Activated CD8-positive, alpha-beta T cell treated with anti-CD3 and anti-CD28 coated beads, Interleukin-2, amount 10 ng/mL, durations not matched to agents 7 days and 5 days (primary cell): ENCODE results near the gene PACSIN3. TPM values are rescaled to one million over a fixed set of nuclear protein-coding genes. Genes with fewer than 3 reads are reported as not detected.

Source experiments
- ATAC-seq: fragments of 150-1000 bp; cut with Tn5 transposase; one replicate; pipeline ENCODE4 v1.10.0; 2021; ENCODE audit warnings: moderate library complexity
- CTCF ChIA-PET: fragments of 350-600 bp; sonication (Branson Sonifier 250); formaldehyde crosslinking; loops from one replicate; lab custom pipeline; 2021; ENCODE audit warnings: antibody characterized with exemption; lab: Charles Lee
- POLR2A ChIA-PET: fragments of 350-600 bp; sonication (Branson Sonifier 250); formaldehyde crosslinking; loops from one replicate; lab custom pipeline; 2021; ENCODE audit warnings: antibody characterized with exemption; lab: Charles Lee
- DNase-seq: peaks from one replicate; pipeline ENCODE4 v3.0.0-alpha.2; 2020
- H3K27ac Mint-ChIP-seq: one replicate; pipeline ENCODE4 v1.8.0; 2021; ENCODE audit warnings: mild to moderate bottlenecking, mixed read lengths
- H3K27me3 Mint-ChIP-seq: one replicate; pipeline ENCODE4 v1.8.0; 2021; ENCODE audit warnings: low read depth, mixed read lengths
- H3K36me3 Mint-ChIP-seq: one replicate; pipeline ENCODE4 v1.8.0; 2021; ENCODE audit warnings: low read depth, mixed read lengths
- H3K4me1 Mint-ChIP-seq: one replicate; pipeline ENCODE4 v1.8.0; 2021; ENCODE audit warnings: low read depth, mixed read lengths
- H3K4me3 Mint-ChIP-seq: one replicate; pipeline ENCODE4 v1.8.0; 2021; ENCODE audit warnings: mild to moderate bottlenecking, mixed read lengths
- H3K9me3 Mint-ChIP-seq: one replicate; pipeline ENCODE4 v1.8.0; 2022; ENCODE audit warnings: mixed read lengths; ENCODE audit not compliant: insufficient read depth
- total RNA-seq, 2 experiments: library from RNA; stranded (reverse); gene quantifications; one replicate each; pipeline ENCODE4 v1.2.3, GENCODE V29; 2021

PACSIN3 gene
- total RNA-seq, 2 experiments from 2014 or later = 2.0 to 2.1 TPM

- ChIA-PET CTCF (interaction anchor here (0.9 to 4.8 kb wide), 7 partner anchors 11 to 278 kb away, joined by 3 to 54 read pairs (median 8); partner anchors contain the start of genes ACP2, DDB2 and NR1H3), POLR2A (interaction anchor here (0.6 to 3.0 kb wide), 2 partner anchors 39 to 60 kb away, joined by 3 to 29 read pairs; partner anchors contain the start of gene DDB2)
- DNase-seq (peak; percentile 97), ATAC-seq (peak; percentile 97)
- Mint-ChIP-seq H3K36me3 (peaks cover 26% of the 10 kb centered on the region), H3K9me3 (no peaks in the 10 kb centered on the region), H3K27ac (peak within 1 kb of the TSS; percentile 99), H3K4me1 (peaks cover 45% of the 10 kb centered on the region), H3K27me3 (no peaks in the 10 kb centered on the region), H3K4me3 (peak within 1 kb of the TSS; percentile 97)
Observed at GRCh38 chr11:47176328-47177228, 9.7 kb downstream of the PACSIN3 start, which contains the start of gene ARFGAP2. Gene ARFGAP2, minus strand, starts transcription at chr11:47176879. Its CDS starts 26 bp downstream, at chr11:47176853.

GRCh38 chr11:47175746-47176327 is 10.4 kb downstream of the PACSIN3 start:
- ChIA-PET CTCF (interaction anchor here (1.4 kb wide), 1 partner anchor 218 kb away, joined by 4 read pairs; no protein-coding TSS in a partner anchor), POLR2A (interaction anchor here (3.0 kb wide), 1 partner anchor 40 kb away, joined by 29 read pairs; the partner anchor contains the start of gene DDB2)
- Mint-ChIP-seq H3K9me3 (no peaks in the 10 kb centered on the region), H3K36me3 (peaks cover 32% of the 10 kb centered on the region), H3K4me3 (peak overlapping the region; percentile 97), H3K27me3 (no peaks in the 10 kb centered on the region), H3K27ac (peak overlapping the region; percentile 97), H3K4me1 (peaks cover 52% of the 10 kb centered on the region)
- DNase-seq = no peak
- no peak for ATAC-seq

- CTCF ChIA-PET = interaction anchor here (1.2 to 1.7 kb wide), 3 partner anchors 11 to 20 kb away, joined by 3 to 6 read pairs (median 6); no protein-coding TSS in a partner anchor
- DNase-seq (no peak), ATAC-seq (no peak)
- POLR2A ChIA-PET = interaction anchor here (1.9 to 2.7 kb wide), 2 partner anchors 9 to 42 kb away, joined by 8 to 9 read pairs; partner anchors contain the start of gene DDB2
- H3K4me1 Mint-ChIP-seq = peaks cover 50% of the 10 kb centered on the region
- H3K9me3 Mint-ChIP-seq = no peaks in the 10 kb centered on the region
- no peak overlapping the region for H3K4me3 Mint-ChIP-seq
- no peaks in the 10 kb centered on the region for H3K27me3 Mint-ChIP-seq
- peaks cover 42% of the 10 kb centered on the region for H3K36me3 Mint-ChIP-seq
- H3K27ac Mint-ChIP-seq = no peak overlapping the region
Observed at GRCh38 chr11:47172740-47173336, 13.4 kb downstream of the PACSIN3 start.

- ATAC-seq = no peak
- ChIA-PET POLR2A (interaction anchor here (1.9 to 2.7 kb wide), 2 partner anchors 8 to 43 kb away, joined by 8 to 9 read pairs; partner anchors contain the start of gene DDB2), CTCF (interaction anchor here (1.2 to 1.7 kb wide), 5 partner anchors 9 to 19 kb away, joined by 3 to 6 read pairs (median 4); no protein-coding TSS in a partner anchor)
- peaks cover 43% of the 10 kb centered on the region for H3K4me1 Mint-ChIP-seq
- H3K36me3 Mint-ChIP-seq = peaks cover 45% of the 10 kb centered on the region
- H3K4me3 Mint-ChIP-seq = no peak overlapping the region
- DNase-seq = no peak
- no peaks in the 10 kb centered on the region for H3K9me3 Mint-ChIP-seq
- no peaks in the 10 kb centered on the region for H3K27me3 Mint-ChIP-seq
- no peak overlapping the region for H3K27ac Mint-ChIP-seq
Observed at GRCh38 chr11:47171856-47172255, 14.4 kb downstream of the PACSIN3 start.

GRCh38 chr11:47171061-47171838 is 15.0 kb downstream of the PACSIN3 start:
- ChIA-PET CTCF (interaction anchor here (1.2 to 1.7 kb wide), 5 partner anchors 9 to 18 kb away, joined by 3 to 6 read pairs (median 3); no protein-coding TSS in a partner anchor), POLR2A (interaction anchor here (1.9 to 2.7 kb wide), 2 partner anchors 8 to 44 kb away, joined by 8 to 9 read pairs; partner anchors contain the start of gene DDB2)
- Mint-ChIP-seq H3K27ac (peak overlapping the region; percentile 72), H3K9me3 (no peaks in the 10 kb centered on the region), H3K36me3 (peaks cover 46% of the 10 kb centered on the region), H3K4me3 (no peak overlapping the region), H3K4me1 (peaks cover 43% of the 10 kb centered on the region), H3K27me3 (no peaks in the 10 kb centered on the region)
- DNase-seq = no peak
- ATAC-seq = no peak

- Mint-ChIP-seq H3K4me3 (no peak overlapping the region), H3K36me3 (peaks cover 31% of the 10 kb centered on the region), H3K27me3 (no peaks in the 10 kb centered on the region), H3K27ac (no peak overlapping the region), H3K4me1 (peaks cover 8% of the 10 kb centered on the region), H3K9me3 (no peaks in the 10 kb centered on the region)
- ChIA-PET POLR2A (no interaction called here), CTCF (no interaction called here)
- DNase-seq = no peak
- ATAC-seq = no peak
Observed at GRCh38 chr11:47166368-47166767, 19.9 kb downstream of the PACSIN3 start.

- Mint-ChIP-seq H3K4me1 (peaks cover 2% of the 10 kb centered on the region), H3K4me3 (no peak overlapping the region), H3K36me3 (peaks cover 25% of the 10 kb centered on the region), H3K27me3 (no peaks in the 10 kb centered on the region), H3K27ac (no peak overlapping the region), H3K9me3 (no peaks in the 10 kb centered on the region)
- no peak for DNase-seq
- POLR2A ChIA-PET = interaction anchor here (0.6 to 0.9 kb wide), 3 partner anchors 10 to 273 kb away, joined by 3 to 4 read pairs (median 3); no protein-coding TSS in a partner anchor
- no peak for ATAC-seq
- CTCF ChIA-PET = interaction anchor here (1.2 kb wide), 1 partner anchor 12 kb away, joined by 3 read pairs; no protein-coding TSS in a partner anchor
Observed at GRCh38 chr11:47165253-47165840, 20.9 kb downstream of the PACSIN3 start.

GRCh38 chr11:47164321-47164720 is 21.9 kb downstream of the PACSIN3 start:
- Mint-ChIP-seq H3K27ac (no peak overlapping the region), H3K4me3 (no peak overlapping the region), H3K36me3 (peaks cover 22% of the 10 kb centered on the region), H3K9me3 (no peaks in the 10 kb centered on the region), H3K27me3 (no peaks in the 10 kb centered on the region), H3K4me1 (peaks cover 2% of the 10 kb centered on the region)
- ATAC-seq (no peak), DNase-seq (no peak)
- ChIA-PET POLR2A (interaction anchor here (2.1 kb wide), 1 partner anchor 8 kb away, joined by 9 read pairs; no protein-coding TSS in a partner anchor), CTCF (interaction anchor here (0.7 kb wide), 1 partner anchor 10 kb away, joined by 3 read pairs; no protein-coding TSS in a partner anchor)

GRCh38 chr11:47163898-47164297 is 22.3 kb downstream of the PACSIN3 start:
- Mint-ChIP-seq H3K9me3 (no peaks in the 10 kb centered on the region), H3K27me3 (no peaks in the 10 kb centered on the region), H3K4me1 (peaks cover 2% of the 10 kb centered on the region), H3K27ac (no peak overlapping the region), H3K4me3 (no peak overlapping the region), H3K36me3 (peaks cover 22% of the 10 kb centered on the region)
- DNase-seq (no peak), ATAC-seq (no peak)
- ChIA-PET POLR2A (interaction anchor here (2.1 kb wide), 1 partner anchor 9 kb away, joined by 9 read pairs; no protein-coding TSS in a partner anchor), CTCF (interaction anchor here (0.7 to 2.6 kb wide), 4 partner anchors 9 to 272 kb away, joined by 3 to 17 read pairs (median 3); no protein-coding TSS in a partner anchor)

GRCh38 chr11:47163193-47163592 is 23.0 kb downstream of the PACSIN3 start:
- CTCF ChIA-PET = interaction anchor here (0.8 to 2.6 kb wide), 7 partner anchors 9 to 272 kb away, joined by 3 to 17 read pairs (median 4); no protein-coding TSS in a partner anchor
- H3K36me3 Mint-ChIP-seq = peaks cover 23% of the 10 kb centered on the region
- POLR2A ChIA-PET = interaction anchor here (2.1 kb wide), 1 partner anchor 9 kb away, joined by 9 read pairs; no protein-coding TSS in a partner anchor

More at GRCh38 chr11:47163193-47163592, 23.0 kb downstream of the PACSIN3 start:
- DNase-seq (no peak), ATAC-seq (no peak)
- Mint-ChIP-seq H3K27me3 (no peaks in the 10 kb centered on the region), H3K27ac (no peak overlapping the region), H3K9me3 (no peaks in the 10 kb centered on the region), H3K4me1 (peaks cover 5% of the 10 kb centered on the region), H3K4me3 (no peak overlapping the region)
